Heart right ventricle (tissue), 16 donors: Measurements from ENCODE around the gene SMARCC1. TPM values are rescaled to one million over a fixed set of nuclear protein-coding genes. Genes with fewer than 3 reads are reported as not detected.

ENCODE experiments used
- ATAC-seq, 8 donors: fragments of 200-7000 bp; cut with Tn5 transposase; one replicate each; pipeline ENCODE4 v1.9.1; 2020; ENCODE audit warnings: mild to moderate bottlenecking in 8 of 8, moderate library complexity in 8 of 8, moderate number of reproducible peaks in 1 of 8
- DNase-seq, 2 donors: peaks; one replicate each; pipeline ENCODE4 v3.0.0-alpha.2; 2020
- H3K27ac ChIP-seq, 10 donors: fragments of 200-600 bp; sonication (generic) in 2 of 10; one replicate each; pipeline versions ENCODE4 v1.5.0 to v1.8.0; 2020 to 2022; ENCODE audit warnings: mild to moderate bottlenecking in 3 of 10
- H3K27me3 ChIP-seq, 7 donors: fragments of 200-600 bp; one replicate each; pipeline ENCODE4 v1.8.0; 2021 to 2022; ENCODE audit warnings: mild to moderate bottlenecking in 2 of 7
- H3K36me3 ChIP-seq, 9 donors: fragments of 200-600 bp; sonication (generic) in 1 of 9; one replicate each; pipeline versions ENCODE4 v1.5.0 to v1.8.0; 2020 to 2022; ENCODE audit warnings: mild to moderate bottlenecking in 2 of 9
- H3K4me1 ChIP-seq, 9 donors: fragments of 200-600 bp; sonication (generic) in 1 of 9; one replicate each; pipeline versions ENCODE4 v1.5.0 to v1.8.0; 2020 to 2022; ENCODE audit warnings: mild to moderate bottlenecking in 4 of 9
- H3K4me3 ChIP-seq, 10 donors: fragments of 200-600 bp; sonication (generic) in 2 of 10; one replicate each; pipeline versions ENCODE4 v1.5.0 to v1.8.0; 2020 to 2022; ENCODE audit warnings: mild to moderate bottlenecking in 7 of 10, moderate library complexity in 2 of 10
- H3K9me3 ChIP-seq, 11 donors: fragments of 200-600 bp in 10 of 11; sonication (generic) in 2 of 11; one replicate each; pipeline versions ENCODE4 v1.5.0 to v1.8.0; 2013 to 2022; ENCODE audit warnings: mild to moderate bottlenecking in 2 of 11, control low read depth in 1 of 11, moderate library complexity in 1 of 11
- CTCF ChIP-seq, 9 donors: fragments of 200-600 bp; sonication (generic) in 2 of 9; IDR thresholded peaks; one replicate each; pipeline versions ENCODE4 v1.5.0 to v1.8.0; 2021 to 2022; ENCODE audit warnings: antibody characterized with exemption in 9 of 9, mild to moderate bottlenecking in 5 of 9, moderate library complexity in 1 of 9
- WGBS, 2 donors: extraction: QIAGEN DNeasy Blood & Tissue Kit; methylation state at CpG; one replicate each; pipeline ENCODE4 v1.1.7; 2013; ENCODE audit warnings: inconsistent platforms in 1 of 2; 5-methylcytosine and 5-hydroxymethylcytosine counted together
- intact Hi-C, 10 donors: fragments of 100-400 bp; cut with DNase I; formaldehyde crosslinking; loops; one replicate each; pipeline versions ENCODE4 v1.11.1 to v1.14.2; 2022
- polyA plus RNA-seq, 2 donors: library from polyadenylated mRNA; stranded (reverse); fragments of 200-250 nt; gene quantifications; one replicate each; pipeline ENCODE4 v1.2.3, GENCODE V29; 2013
- total RNA-seq, 10 donors: library from RNA; stranded (reverse); fragmentation: NEBNext Ultra II Directional in 3 of 10; extraction: Animal tissue kit (Norgen Biotek cat#: 25700) in 3 of 10; gene quantifications; one replicate each; pipeline versions ENCODE4 v1.2.1 to v1.2.4, GENCODE V29; 2021 to 2023
- donor health status: Arrhythmogenic right ventricular cardiomyopathy.
- donor health status: ischemic (EF 13 %, LVEDD 7.1; RV severe dilation, severe dysfunction).
- donor health status: healthy with polysubstance abuse.
- donor health status: DM: no; HTN: yes; CAD: no.
- donor health status: DM: no; HTN: no; CAD: no.
- donor health status: ischemic (EF 25% LVEDD 6.9; RV normal size, moderate dysfunction).
- donor health status: ischemic (EF 25% LVEDD 5.7; RV mildly dilated, moderate dysfunction).
- donor health status: healthy.
- donor health status: DM: yes; HTN: yes; CAD: no.
- donor health status: Ischemic cardiomyopathy.
- donor health status: ischemic (EF 35%, LVEDD 5.7; RV mildly dilated, moderate dysfunction).
- donor health status: nonischemic (EF 11% LVEDD 7.7; RV severe dilation, severe dysfunction).
- donor health status: DM: yes; HTN: yes; CAD: no.
- donor health status: PGD.
- donor health status: ischemic (EF 29% LVEDD 5.4; RV normal size, mild dysfunction).
- donor health status: nonischemic (EF 23%, LVEDD 6.1; RV moderate dilation, normal function).

The SMARCC1 gene
- total and polyA plus RNA-seq, 12 donors = 6.4 to 34.9 (median 24.3) TPM

- no peak for DNase-seq
- Histone ChIP-seq H3K4me3 (no peak overlapping the region), H3K9me3 (no peaks in the 10 kb centered on the region), H3K4me1 (peaks cover 0 to 5% (median 0%) of the 10 kb centered on the region in 9 donors), H3K27me3 (no peaks in the 10 kb centered on the region), H3K36me3 (peaks cover 0 to 100% (median 46%) of the 10 kb centered on the region in 9 donors), H3K27ac (no peak overlapping the region)
- 97 to 98% methylated on average over 2 of the region's 2 CpGs for WGBS, 2 donors
- intact Hi-C loops = no loop called here
- ATAC-seq = no peak
- no peak for TF ChIP-seq CTCF (IDR thresholded peaks at IDR 0.05)
Observed at GRCh38 chr3:47681016-47681415, 100.7 kb downstream of the SMARCC1 start.

DNA sequence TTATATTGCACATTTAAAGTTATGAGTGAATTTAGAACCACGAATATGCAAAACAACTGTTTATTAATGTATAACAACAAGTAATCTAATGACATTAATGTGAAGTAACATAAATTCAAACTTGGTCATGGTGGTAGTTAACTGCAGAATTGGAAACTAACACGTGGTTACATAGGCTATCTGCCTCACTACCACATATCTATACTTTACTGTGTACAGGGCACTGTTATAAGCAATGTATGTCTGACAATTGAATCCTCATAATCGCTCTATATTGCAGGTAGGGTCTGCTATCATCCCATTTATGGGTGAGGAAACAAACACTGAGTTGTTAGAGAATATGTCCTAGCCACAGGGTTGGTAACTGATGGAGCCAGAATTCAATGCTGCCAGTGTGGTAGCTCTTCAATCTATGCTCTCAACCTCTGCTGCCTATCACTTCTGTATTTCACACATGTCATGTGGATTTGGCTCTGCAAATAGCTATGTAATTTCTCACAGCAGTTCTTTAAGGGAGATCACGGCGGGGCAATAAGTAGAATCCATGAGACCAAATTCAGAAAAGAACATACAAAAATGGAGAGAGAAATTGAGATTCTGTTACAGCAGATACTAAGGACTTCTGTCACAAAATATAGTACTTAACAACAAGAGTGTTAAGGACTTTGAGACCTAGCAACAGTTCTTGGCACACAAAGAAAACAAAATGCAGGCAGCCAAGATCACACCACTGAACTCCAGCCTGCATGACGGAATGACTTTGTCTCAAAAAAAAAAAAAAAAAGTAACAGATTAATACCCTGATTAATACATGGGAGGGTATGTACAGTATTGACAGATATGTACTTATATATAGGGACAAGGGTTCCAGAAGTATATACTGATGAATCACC is 103.0 kb downstream of the SMARCC1 start:
- peaks cover 0 to 5% (median 0%) of the 10 kb centered on the region in 9 donors for H3K4me1 ChIP-seq
- peak in 1 of 8 donors; percentile 57 for ATAC-seq
- WGBS, 2 donors = 80% methylated on average over 6 of the region's 6 CpGs
- no peak overlapping the region for H3K4me3 ChIP-seq
- H3K36me3 ChIP-seq = peaks cover 0 to 100% (median 47%) of the 10 kb centered on the region in 9 donors
- no peak for DNase-seq
- H3K9me3 ChIP-seq = no peaks in the 10 kb centered on the region
- H3K27me3 ChIP-seq = no peaks in the 10 kb centered on the region
- TF ChIP-seq CTCF (IDR thresholded peaks at IDR 0.05) = no peak
- intact Hi-C loops = no loop called here
- H3K27ac ChIP-seq = peak overlapping the region in 1 of 10 donors; percentile 7

GRCh38 chr3:47669026-47669749 is 112.5 kb downstream of the SMARCC1 start:
- 95 to 96% methylated on average over 3 of the region's 3 CpGs for WGBS, 2 donors
- Histone ChIP-seq H3K4me1 (no peaks in the 10 kb centered on the region), H3K9me3 (no peaks in the 10 kb centered on the region), H3K36me3 (peaks cover 0 to 94% (median 7%) of the 10 kb centered on the region in 9 donors), H3K4me3 (no peak overlapping the region), H3K27ac (no peak overlapping the region), H3K27me3 (no peaks in the 10 kb centered on the region)
- no peak for DNase-seq
- ATAC-seq = no peak
- TF ChIP-seq CTCF (IDR thresholded peaks at IDR 0.05) = no peak
- intact Hi-C loops = loop anchor here in 1 of 10 donors (10.0 kb wide), 1 partner anchor 144 kb away; no protein-coding TSS in a partner anchor

- Histone ChIP-seq H3K4me3 (no peak overlapping the region), H3K4me1 (no peaks in the 10 kb centered on the region), H3K36me3 (peaks cover 0 to 88% (median 5%) of the 10 kb centered on the region in 9 donors), H3K27ac (no peak overlapping the region), H3K9me3 (no peaks in the 10 kb centered on the region), H3K27me3 (no peaks in the 10 kb centered on the region)
- 90 to 92% methylated on average over 2 of the region's 2 CpGs for WGBS, 2 donors
- no peak for DNase-seq
- intact Hi-C loops = loop anchor here in 1 of 10 donors (10.0 kb wide), 1 partner anchor 141 kb away; no protein-coding TSS in a partner anchor
- TF ChIP-seq CTCF (IDR thresholded peaks at IDR 0.05) = no peak
- no peak for ATAC-seq
Observed at GRCh38 chr3:47666118-47666517, 115.6 kb downstream of the SMARCC1 start.
